ENCODE data around the gene DHPS.
"Not testable (repeated sequence)": the region's sequence is repeated elsewhere in the genome, so short reads cannot be mapped to it uniquely, and the experiment has no call there.

The DHPS gene

GRCh38 chr19:12681074-12681987 lies at the start of gene DHPS:
TSS of gene DHPS (minus strand) at chr19:12681880. CDS start at chr19:12681766, 114 bp downstream.
- H3K4me3 ChIP-seq (ENCODE audit: low read depth, low read length) = peak within 1 kb of the TSS; percentile 87
- no peak for TF ChIP-seq CTCF (IDR thresholded peaks at IDR 0.05; ENCODE audit: low read depth, low read length)

- TF ChIP-seq CTCF (IDR thresholded peaks at IDR 0.05; ENCODE audit: low read depth, low read length) = no peak
Measured at GRCh38 chr19:12731337-12731736, 49.7 kb upstream of the DHPS start.

GRCh38 chr19:12730064-12730463 lies 48.4 kb upstream of the DHPS start:
- TF ChIP-seq CTCF (IDR thresholded peaks at IDR 0.05; ENCODE audit: low read depth, low read length) = no peak
- H3K4me3 ChIP-seq (ENCODE audit: low read depth, low read length) = no peak overlapping the region

More at GRCh38 chr19:12731337-12731736, 49.7 kb upstream of the DHPS start:
- H3K4me3 ChIP-seq (ENCODE audit: low read depth, low read length) = no peak overlapping the region

- TF ChIP-seq CTCF (IDR thresholded peaks at IDR 0.05; ENCODE audit: low read depth, low read length) = no peak
- no peak overlapping the region for H3K4me3 ChIP-seq (ENCODE audit: low read depth, low read length)
Measured at GRCh38 chr19:12727745-12728433, 46.2 kb upstream of the DHPS start.

GRCh38 chr19:12726988-12727316 lies 45.3 kb upstream of the DHPS start:
- no peak for TF ChIP-seq CTCF (IDR thresholded peaks at IDR 0.05; ENCODE audit: low read depth, low read length)
- H3K4me3 ChIP-seq (ENCODE audit: low read depth, low read length) = no peak overlapping the region

- H3K4me3 ChIP-seq (ENCODE audit: low read depth, low read length) = not testable (repeated sequence)
Measured at GRCh38 chr19:12725612-12726011, 43.9 kb upstream of the DHPS start.

GRCh38 chr19:12723641-12724426 lies 42.2 kb upstream of the DHPS start, which contains the start of gene TNPO2:
TSS of gene TNPO2 (minus strand) at chr19:12723932. CDS start at chr19:12720977, 2,955 bp downstream.
- peak within 1 kb of the TSS; percentile 86 for H3K4me3 ChIP-seq (ENCODE audit: low read depth, low read length)
- no peak for TF ChIP-seq CTCF (IDR thresholded peaks at IDR 0.05; ENCODE audit: low read depth, low read length)

All from WI38 (cell line).